ENCODE results near the gene CIDEB. TPM values are rescaled to one million over a fixed set of nuclear protein-coding genes. Genes with fewer than 3 reads are reported as not detected.

The CIDEB gene
- total and polyA plus RNA-seq, 9 of the 15 experiments (the other 6 are each of a cell fraction or from before 2014, with no cell fraction given) = 0.03 to 0.35 (median 0.09) TPM; not detected in 3

- TF ChIP-seq TOE1 (IDR thresholded peaks at IDR 0.05; ENCODE audit: borderline replicate concordance) (no peak), TOE1 (CRISPR knock-in tag; IDR thresholded peaks at IDR 0.05; ENCODE audit: borderline replicate concordance, low read depth) (no peak), HDAC2 (IDR thresholded peaks at IDR 0.05) (peak; percentile 37; the same call in 1 of the 2 replicates), TEAD4 (IDR thresholded peaks at IDR 0.05; ENCODE audit: low read length) (peak; percentile 94), TEAD4 (CRISPR knock-in tag; IDR thresholded peaks at IDR 0.05; ENCODE audit: borderline replicate concordance) (no peak)
These were observed 51.7 kb downstream of the CIDEB start (continued) for GRCh38 chr14:24255931-24256711.

GRCh38 chr14:24255438-24255837, 52.3 kb downstream of the CIDEB start:
- Histone ChIP-seq H3K9me1 (ENCODE audit: control insufficient read depth, insufficient read depth, low read length) (no peaks in the 10 kb centered on the region), H4K20me1 (replicated peaks; ENCODE audit: control insufficient read depth, insufficient read depth, low read length) (no peaks in the 10 kb centered on the region), H2AFZ (ENCODE audit: low read depth, low read length) (peak overlapping the region; percentile 82), H3K9ac (ENCODE audit: insufficient read depth in 1 of 2, low read depth in 2 of 2, low read length in 2 of 2) (peak overlapping the region; percentile 13 to 44; a peak in 1 of 4 replicates), H3K79me2 (ENCODE audit: control insufficient read depth, insufficient read depth, low read length) (no peaks in the 10 kb centered on the region), H3K27ac (ENCODE audit: extremely low read depth, low read depth, low read length) (peak overlapping the region; percentile 62), H3K4me2 (ENCODE audit: insufficient read depth, low read length) (peak overlapping the region; percentile 67; the same call in 1 of the 2 replicates), H3K9me3 (replicated peaks; ENCODE audit: control insufficient read depth, insufficient read depth, low read depth, low read length) (no peaks in the 10 kb centered on the region), H3K4me1 (replicated peaks in 1 of 2; ENCODE audit: control insufficient read depth in 2 of 2, insufficient read depth in 2 of 2, low read length in 2 of 2) (peaks cover 22 to 46% of the 10 kb centered on the region in 2 experiments; a peak in 4 of 5 replicates), H3K4me3 (no peak overlapping the region), H3K27me3 (ENCODE audit: control insufficient read depth in 2 of 2, insufficient read depth in 2 of 2, low read length in 2 of 2) (no peaks in the 10 kb centered on the region), H3K36me3 (ENCODE audit: control insufficient read depth, insufficient read depth, low read length) (no peaks in the 10 kb centered on the region; the same call in 1 of the 3 replicates)
- DNase-seq (ENCODE audit: extremely low read depth in 1 of 4, low spot score in 3 of 4) (no peak), ATAC-seq (no peak), FAIRE-seq (peak; percentile 6)
- POLR2A ChIA-PET = interaction anchor here (0.6 to 1.6 kb wide), 3 partner anchors 12 to 44 kb away, joined by 3 to 5 read pairs (median 3); partner anchors contain the start of genes DHRS1 and NOP9
- 42% methylated on average over 4 of the region's 8 CpGs for WGBS (ENCODE audit: insufficient coverage, low coverage, missing lambda C conversion rate)
- in situ Hi-C loops (cut with MboI) (no loop called here), intact Hi-C loops (cut with micrococcal nuclease) (no loop called here)
- CTCF ChIA-PET (ENCODE audit: low intra/inter-chr PET ratio) = no interaction called here
- BruUV-seq (replicated peaks) = no TSS peak
- TF ChIP-seq HMG20A (CRISPR knock-in tag; conservative IDR thresholded peaks at IDR 0.05) (no peak), DLX4 (CRISPR knock-in tag; IDR thresholded peaks at IDR 0.05) (no peak), CTCFL (IDR thresholded peaks at IDR 0.05; ENCODE audit: borderline replicate concordance, insufficient read depth, low read depth, low read length, poor library complexity, severe bottlenecking) (no peak), ZNF76 (CRISPR knock-in tag; IDR thresholded peaks at IDR 0.05; ENCODE audit: borderline replicate concordance) (no peak), RBM14 (IDR thresholded peaks at IDR 0.05; ENCODE audit: borderline replicate concordance, insufficient read depth, low read depth, low read length) (no peak), ZNF280A (IDR thresholded peaks at IDR 0.05; ENCODE audit: low read depth, partially characterized antibody) (no peak), FOS (IDR thresholded peaks at IDR 0.05; ENCODE audit: extremely low read depth, insufficient read length) (no peak), MIER1 (IDR thresholded peaks at IDR 0.05; ENCODE audit: low read depth) (no peak), PKNOX1 (IDR thresholded peaks at IDR 0.05) (no peak), MAFK (IDR thresholded peaks at IDR 0.05; ENCODE audit: low read length) (no peak)

Measured in K562 (cell line).